A673 (cell line): ENCODE results near the gene FAM131B. TPM values are rescaled to one million over a fixed set of nuclear protein-coding genes. Genes with fewer than 3 reads are reported as not detected.
"Not testable (repeated sequence)": the region's sequence is repeated elsewhere in the genome, so short reads cannot be mapped to it uniquely, and the experiment has no call there.

Experiments used
- BruUV-seq: library from RNA; stranded (reverse); fragments of 400-500 nt; replicated peaks from 2 replicates; lab custom pipeline; 2021; lab: Mats Ljungman, UMichigan
- CTCF ChIA-PET: fragments of 300-600 bp; sonication (Branson Sonifier 250); formaldehyde crosslinking; loops from one replicate; lab custom pipeline; 2022; ENCODE audit warnings: antibody characterized with exemption; lab: Charles Lee
- POLR2A ChIA-PET: fragments of 300-600 bp; sonication (Branson Sonifier 250); formaldehyde crosslinking; loops from one replicate; lab custom pipeline; 2022; ENCODE audit warnings: antibody characterized with exemption; ENCODE audit not compliant: low non-redundant PET; lab: Charles Lee
- DNase-seq: peaks from one replicate; pipeline ENCODE4 v3.0.0-alpha.2; 2015; ENCODE audit warnings: low spot score
- H3K27ac ChIP-seq: fragments of 200-600 bp; sonication (generic); 2 replicates; pipeline ENCODE4 v1.5.1; 2016; ENCODE audit warnings: mixed run types, low read depth, mild to moderate bottlenecking, mixed read lengths, antibody characterized with exemption, low read length; ENCODE audit not compliant: poor library complexity, severe bottlenecking
- H3K27me3 ChIP-seq: fragments of 200-600 bp; sonication (generic); replicated peaks from 2 replicates; pipeline ENCODE4 v1.6.1; 2017; ENCODE audit warnings: mixed run types, low read depth, mild to moderate bottlenecking, mixed read lengths, antibody characterized with exemption, low read length; ENCODE audit not compliant: insufficient read depth, poor library complexity
- H3K36me3 ChIP-seq: fragments of 200-600 bp; sonication (generic); 2 replicates; pipeline ENCODE4 v1.6.1; 2016; ENCODE audit warnings: mixed run types, mild to moderate bottlenecking, mixed read lengths, antibody characterized with exemption, low read length; ENCODE audit not compliant: insufficient read depth, poor library complexity, severe bottlenecking
- H3K4me1 ChIP-seq: fragments of 200-600 bp; sonication (generic); 2 replicates; pipeline ENCODE4 v1.6.1; 2017; ENCODE audit warnings: mixed run types, mild to moderate bottlenecking, mixed read lengths, antibody characterized with exemption, low read length; ENCODE audit not compliant: insufficient read depth, poor library complexity, severe bottlenecking
- H3K4me3 ChIP-seq: fragments of 200-600 bp; sonication (generic); 2 replicates; pipeline ENCODE4 v1.5.1; 2016; ENCODE audit warnings: low read depth, mixed run types, mild to moderate bottlenecking, mixed read lengths, low read length; ENCODE audit not compliant: poor library complexity, severe bottlenecking
- H3K9me3 ChIP-seq: fragments of 200-600 bp; sonication (generic); 2 replicates; pipeline ENCODE4 v1.6.1; 2016; ENCODE audit warnings: mixed run types, low read depth, mild to moderate bottlenecking, mixed read lengths, antibody characterized with exemption, low read length; ENCODE audit not compliant: poor library complexity, severe bottlenecking
- EZH2 ChIP-seq: fragments of 200-600 bp; sonication (generic); IDR thresholded peaks from 2 replicates; pipeline ENCODE4 v1.6.1; 2017; ENCODE audit warnings: borderline replicate concordance, low read depth, mild to moderate bottlenecking, mixed read lengths, antibody characterized with exemption, low read length; ENCODE audit not compliant: poor library complexity, severe bottlenecking
- intact Hi-C: fragments of 100-400 bp; cut with micrococcal nuclease; formaldehyde crosslinking; loops from one replicate; pipeline ENCODE4 v1.10.0; 2022; ENCODE audit not compliant: unreplicated experiment
- total RNA-seq: library from RNA; stranded (reverse); gene quantifications from 2 replicates; pipeline ENCODE4 v1.2.3, GENCODE V29; 2021
- TF ChIP-seq, protein P1 (sequence below): fragments of 300-800, 200-600 bp; sonication (generic); conservative IDR thresholded peaks from 2 replicates; pipeline ENCODE4 v1.5.1; 2017; ENCODE audit warnings: low read depth, mild to moderate bottlenecking, antibody characterized with exemption, low read length, moderate library complexity, mixed read lengths

FAM131B gene
- total RNA-seq, 1 experiment from 2014 or later, result 1.9 TPM

DNA sequence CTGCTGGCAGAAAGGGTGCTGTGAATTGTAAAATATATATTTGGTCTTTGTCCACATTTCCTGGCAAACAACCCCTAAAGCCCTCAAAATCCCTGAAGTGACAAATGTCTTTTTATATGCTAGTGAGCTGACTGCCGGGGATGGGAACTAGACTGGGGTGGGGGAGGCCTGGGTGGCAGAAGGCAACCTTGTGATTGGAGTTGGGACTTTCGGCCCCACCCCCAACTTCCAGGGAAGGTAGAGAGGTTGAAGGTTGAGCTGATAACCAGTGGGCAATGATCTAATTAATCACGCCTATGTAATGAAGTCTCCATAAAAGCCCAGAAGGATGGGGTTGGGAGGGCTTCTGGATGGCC, 43.5 kb upstream of the FAM131B start:
- CTCF ChIA-PET, result interaction anchor here (0.6 kb wide), 1 partner anchor 791 kb away, joined by 4 read pairs; no protein-coding TSS in a partner anchor
- Histone ChIP-seq H3K27me3 (no peaks in the 10 kb centered on the region), H3K36me3 (no peaks in the 10 kb centered on the region), H3K27ac (no peak overlapping the region), H3K9me3 (no peaks in the 10 kb centered on the region), H3K4me3 (no peak overlapping the region), H3K4me1 (peaks cover 38% of the 10 kb centered on the region)
- TF ChIP-seq EZH2, result no peak
- TF ChIP-seq, protein P1, sequence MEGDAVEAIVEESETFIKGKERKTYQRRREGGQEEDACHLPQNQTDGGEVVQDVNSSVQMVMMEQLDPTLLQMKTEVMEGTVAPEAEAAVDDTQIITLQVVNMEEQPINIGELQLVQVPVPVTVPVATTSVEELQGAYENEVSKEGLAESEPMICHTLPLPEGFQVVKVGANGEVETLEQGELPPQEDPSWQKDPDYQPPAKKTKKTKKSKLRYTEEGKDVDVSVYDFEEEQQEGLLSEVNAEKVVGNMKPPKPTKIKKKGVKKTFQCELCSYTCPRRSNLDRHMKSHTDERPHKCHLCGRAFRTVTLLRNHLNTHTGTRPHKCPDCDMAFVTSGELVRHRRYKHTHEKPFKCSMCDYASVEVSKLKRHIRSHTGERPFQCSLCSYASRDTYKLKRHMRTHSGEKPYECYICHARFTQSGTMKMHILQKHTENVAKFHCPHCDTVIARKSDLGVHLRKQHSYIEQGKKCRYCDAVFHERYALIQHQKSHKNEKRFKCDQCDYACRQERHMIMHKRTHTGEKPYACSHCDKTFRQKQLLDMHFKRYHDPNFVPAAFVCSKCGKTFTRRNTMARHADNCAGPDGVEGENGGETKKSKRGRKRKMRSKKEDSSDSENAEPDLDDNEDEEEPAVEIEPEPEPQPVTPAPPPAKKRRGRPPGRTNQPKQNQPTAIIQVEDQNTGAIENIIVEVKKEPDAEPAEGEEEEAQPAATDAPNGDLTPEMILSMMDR, result no peak
- no TSS peak for BruUV-seq
- intact Hi-C loops, result no loop called here
- POLR2A ChIA-PET, result no interaction called here
- DNase-seq, result peak; percentile 44

DNA sequence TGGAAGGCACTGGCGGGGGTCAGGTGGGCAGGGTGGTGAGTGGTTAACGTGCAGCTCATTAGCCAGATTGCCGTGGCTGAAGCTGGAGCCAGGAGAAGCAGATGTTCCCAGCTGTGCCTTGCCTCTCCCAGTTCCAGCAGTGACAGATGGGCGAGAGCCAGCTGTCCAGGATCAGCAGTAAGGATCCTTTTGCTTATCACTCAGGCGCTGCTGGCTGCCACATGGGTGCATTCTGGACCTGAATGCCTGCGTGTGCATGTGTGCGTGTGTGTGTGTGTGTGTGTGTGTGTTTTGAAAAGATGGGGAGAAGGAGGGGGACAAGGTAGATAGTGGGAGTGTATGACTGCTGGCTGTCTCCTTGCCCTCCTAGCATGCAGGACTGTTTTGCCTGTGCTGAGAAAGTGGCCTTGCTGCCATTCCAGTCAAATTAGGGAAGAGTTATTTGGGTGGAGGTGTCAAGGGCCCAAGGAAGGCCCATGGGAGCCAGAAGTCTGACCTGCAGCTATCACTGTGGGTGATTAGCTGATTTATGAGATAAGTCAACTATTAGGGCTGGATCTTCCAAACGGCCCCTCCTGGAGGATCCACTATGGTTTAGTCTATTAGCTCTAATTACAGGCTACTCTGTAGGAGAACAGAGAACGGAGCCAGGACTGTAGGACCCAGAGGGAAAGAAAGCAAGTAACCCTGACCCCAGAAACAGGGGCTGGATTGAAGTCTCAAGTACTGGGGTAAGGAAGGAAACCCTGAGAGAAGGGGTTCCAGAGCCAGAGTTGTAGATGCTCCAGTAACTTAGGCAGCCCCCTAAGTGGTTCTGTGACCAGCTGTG, 42.9 kb upstream of the FAM131B start:
- POLR2A ChIA-PET, result interaction anchor here (0.7 kb wide), 1 partner anchor 60 kb away, joined by 5 read pairs; no protein-coding TSS in a partner anchor
- CTCF ChIA-PET, result interaction anchor here (0.6 kb wide), 1 partner anchor 12 kb away, joined by 3 read pairs; no protein-coding TSS in a partner anchor
- Histone ChIP-seq H3K4me3 (no peak overlapping the region), H3K9me3 (no peaks in the 10 kb centered on the region), H3K27me3 (no peaks in the 10 kb centered on the region), H3K27ac (no peak overlapping the region), H3K36me3 (no peaks in the 10 kb centered on the region), H3K4me1 (peaks cover 34% of the 10 kb centered on the region)
- TF ChIP-seq, protein P1, result no peak
- no peak for TF ChIP-seq EZH2
- intact Hi-C loops, result no loop called here
- peak; percentile 40 for DNase-seq
- no TSS peak for BruUV-seq

DNA sequence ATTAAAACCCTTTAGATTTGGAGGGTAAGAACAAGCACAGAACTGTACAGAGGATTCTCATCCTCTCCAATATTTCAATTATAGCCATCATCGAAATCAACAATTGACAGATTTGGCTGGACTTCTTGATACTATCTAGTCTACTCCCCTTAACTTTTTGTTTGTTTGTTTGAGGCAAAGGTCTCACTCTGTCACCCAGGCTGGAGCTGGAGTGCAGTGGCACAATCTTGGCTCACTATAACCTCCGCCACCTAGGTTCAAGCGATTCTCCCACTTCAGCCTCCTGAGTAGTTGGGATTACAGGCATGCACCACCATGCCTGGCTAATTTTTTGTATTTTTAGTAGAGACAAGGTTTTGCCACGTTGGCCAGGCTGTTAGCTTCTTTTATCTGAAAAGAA, 39.7 kb upstream of the FAM131B start:
- BruUV-seq, POLR2A ChIA-PET, H3K9me3 ChIP-seq, H3K4me3 ChIP-seq, H3K27me3 ChIP-seq, intact Hi-C loops, H3K27ac ChIP-seq, H3K36me3 ChIP-seq, DNase-seq: not testable (repeated sequence)
- peaks cover 23% of the 10 kb centered on the region for H3K4me1 ChIP-seq
- CTCF ChIA-PET, result interaction anchor here (0.7 kb wide), 1 partner anchor 47 kb away, joined by 3 read pairs; no protein-coding TSS in a partner anchor
